Endothelial cell of hepatic sinusoid (primary cell): ENCODE measurements around the gene QRFP.

Source experiments
- in situ Hi-C: cut with HindIII; loops from 2 replicates; pipeline ENCODE4 v1.10.0; 2017; ENCODE audit warnings: low sequenced_read_pairs

Gene QRFP

DNA sequence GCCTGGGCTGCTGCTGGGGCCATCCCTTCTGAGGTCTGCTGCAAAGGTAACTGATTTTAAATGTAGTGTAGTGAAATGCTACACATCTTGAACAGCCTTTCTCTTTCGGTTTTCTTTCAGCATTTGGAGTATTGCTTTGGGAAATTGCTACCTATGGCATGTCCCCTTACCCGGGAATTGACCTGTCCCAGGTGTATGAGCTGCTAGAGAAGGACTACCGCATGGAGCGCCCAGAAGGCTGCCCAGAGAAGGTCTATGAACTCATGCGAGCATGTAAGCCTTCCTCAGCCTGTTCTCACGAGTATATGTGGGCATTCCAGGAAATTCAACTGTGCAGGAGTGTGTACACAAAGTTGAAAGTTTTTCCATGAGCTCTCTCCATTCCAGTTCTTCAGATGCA, 18.3 kb downstream of the QRFP start:
- in situ Hi-C loops = no loop called here

GRCh38 chr9:130877300-130877699, 19.3 kb downstream of the QRFP start:
- in situ Hi-C loops = no loop called here

DNA sequence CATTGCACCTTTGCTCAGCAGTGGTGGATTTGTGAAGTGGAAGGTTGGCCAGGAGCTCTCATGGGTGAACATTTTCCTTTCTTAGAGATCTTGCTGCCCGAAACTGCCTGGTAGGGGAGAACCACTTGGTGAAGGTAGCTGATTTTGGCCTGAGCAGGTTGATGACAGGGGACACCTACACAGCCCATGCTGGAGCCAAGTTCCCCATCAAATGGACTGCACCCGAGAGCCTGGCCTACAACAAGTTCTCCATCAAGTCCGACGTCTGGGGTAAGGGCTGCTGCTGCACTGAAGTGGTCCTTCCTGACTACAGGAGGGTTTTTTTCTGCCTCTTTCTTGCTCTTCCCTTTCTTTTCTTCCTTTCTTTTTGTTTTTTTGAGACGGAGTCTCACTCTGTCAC, 21.8 kb downstream of the QRFP start:
- in situ Hi-C loops = no loop called here

GRCh38 chr9:130873966-130874365, 22.6 kb downstream of the QRFP start:
- in situ Hi-C loops = no loop called here

DNA sequence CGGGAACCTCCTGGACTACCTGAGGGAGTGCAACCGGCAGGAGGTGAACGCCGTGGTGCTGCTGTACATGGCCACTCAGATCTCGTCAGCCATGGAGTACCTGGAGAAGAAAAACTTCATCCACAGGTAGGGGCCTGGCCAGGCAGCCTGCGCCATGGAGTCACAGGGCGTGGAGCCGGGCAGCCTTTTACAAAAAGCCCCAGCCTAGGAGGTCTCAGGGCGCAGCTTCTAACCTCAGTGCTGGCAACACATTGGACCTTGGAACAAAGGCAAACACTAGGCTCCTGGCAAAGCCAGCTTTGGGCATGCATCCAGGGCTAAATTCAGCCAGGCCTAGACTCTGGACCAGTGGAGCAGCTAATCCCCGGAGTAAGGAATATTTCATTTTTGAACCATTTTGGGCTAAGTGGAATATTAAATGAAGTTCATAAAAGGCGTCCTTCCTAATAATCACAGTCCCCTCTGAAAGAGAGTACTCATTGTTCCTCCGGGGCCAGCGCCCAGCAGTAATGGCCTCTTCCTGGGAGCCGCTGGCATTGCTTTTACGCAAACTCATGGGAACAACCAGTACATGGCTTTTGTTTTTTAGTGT, 23.6 kb downstream of the QRFP start:
- in situ Hi-C loops = no loop called here

- in situ Hi-C loops = no loop called here
Observed at GRCh38 chr9:130872508-130872907, 24.1 kb downstream of the QRFP start.

GRCh38 chr9:130872093-130872492, 24.5 kb downstream of the QRFP start:
- in situ Hi-C loops = no loop called here

DNA sequence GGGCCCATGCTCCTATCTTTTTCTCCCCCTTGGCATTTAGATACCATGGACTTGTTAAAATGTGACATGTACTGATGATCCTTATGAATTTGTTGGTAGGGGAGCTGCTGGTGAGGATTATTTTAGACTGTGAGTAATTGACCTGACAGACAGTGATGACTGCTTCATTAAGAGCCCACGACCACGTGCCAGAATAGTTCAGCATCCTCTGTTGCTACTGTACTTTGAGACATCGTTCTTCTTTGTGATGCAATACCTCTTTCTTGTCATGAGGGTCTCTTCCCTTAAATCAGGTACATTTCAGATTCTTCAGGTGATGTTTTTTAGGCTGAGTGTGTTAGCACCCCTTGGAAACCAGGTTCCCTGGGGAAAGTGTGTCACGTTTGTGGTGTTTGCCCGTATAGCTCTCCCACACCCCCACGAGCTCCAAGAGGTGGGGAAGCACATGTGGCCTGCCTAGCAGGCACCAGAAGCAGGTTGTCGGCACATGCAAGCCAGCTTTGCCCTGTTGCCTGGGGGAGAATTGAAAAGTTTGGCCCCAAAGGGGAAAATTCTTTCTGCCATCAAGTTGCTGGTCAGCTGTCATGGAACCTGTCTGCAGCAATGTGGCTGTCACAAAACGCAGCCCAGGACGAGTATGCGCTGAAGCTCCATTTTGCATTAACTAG, 25.1 kb downstream of the QRFP start:
- in situ Hi-C loops = no loop called here

- in situ Hi-C loops = no loop called here
Observed at GRCh38 chr9:130870491-130871381, 25.9 kb downstream of the QRFP start.

DNA sequence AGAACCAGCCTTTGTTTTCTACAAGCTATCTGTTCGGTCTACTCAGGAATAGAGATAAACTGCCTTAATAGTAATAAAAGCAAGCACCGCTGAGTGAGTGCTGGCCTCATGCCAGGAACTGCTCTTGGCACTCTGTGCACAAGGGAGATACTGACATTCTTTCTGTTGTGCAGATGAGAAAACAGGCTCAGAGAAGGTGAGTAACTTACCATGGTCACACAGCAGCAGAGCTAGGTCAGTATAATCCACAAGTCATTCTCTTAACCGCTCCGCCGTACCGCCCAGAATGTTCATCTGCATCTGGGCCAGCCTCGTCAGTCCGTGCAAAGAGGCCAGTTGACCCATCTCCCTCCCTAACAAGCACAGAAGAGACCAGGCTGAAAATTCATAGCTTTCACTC, 27.4 kb downstream of the QRFP start:
- in situ Hi-C loops = no loop called here

DNA sequence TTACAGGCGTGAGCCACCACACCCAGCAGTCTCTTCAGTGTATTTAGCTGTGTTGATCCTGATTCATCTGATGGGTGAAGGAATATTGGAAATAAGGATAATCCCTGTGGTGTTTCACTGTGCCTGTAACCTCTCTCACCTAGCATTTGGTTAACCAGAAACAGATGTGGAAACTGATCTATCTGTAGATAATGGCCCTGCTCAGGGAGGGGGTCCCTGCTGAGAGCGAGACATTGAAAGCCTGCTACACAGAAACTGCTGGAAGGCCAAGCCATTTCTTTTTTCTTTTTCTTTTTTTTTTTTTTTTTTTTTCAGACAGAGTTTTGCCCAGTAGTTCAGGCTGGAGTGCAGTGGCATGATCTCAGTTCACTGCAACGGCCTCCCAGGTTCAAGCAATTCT, 28.4 kb downstream of the QRFP start:
- in situ Hi-C loops = no loop called here

GRCh38 chr9:130867556-130867955, 29.1 kb downstream of the QRFP start:
- in situ Hi-C loops = no loop called here

- in situ Hi-C loops = no loop called here
Observed at GRCh38 chr9:130866474-130866965, 30.1 kb downstream of the QRFP start.

- in situ Hi-C loops = no loop called here
Observed at GRCh38 chr9:130865921-130866320, 30.7 kb downstream of the QRFP start.

DNA sequence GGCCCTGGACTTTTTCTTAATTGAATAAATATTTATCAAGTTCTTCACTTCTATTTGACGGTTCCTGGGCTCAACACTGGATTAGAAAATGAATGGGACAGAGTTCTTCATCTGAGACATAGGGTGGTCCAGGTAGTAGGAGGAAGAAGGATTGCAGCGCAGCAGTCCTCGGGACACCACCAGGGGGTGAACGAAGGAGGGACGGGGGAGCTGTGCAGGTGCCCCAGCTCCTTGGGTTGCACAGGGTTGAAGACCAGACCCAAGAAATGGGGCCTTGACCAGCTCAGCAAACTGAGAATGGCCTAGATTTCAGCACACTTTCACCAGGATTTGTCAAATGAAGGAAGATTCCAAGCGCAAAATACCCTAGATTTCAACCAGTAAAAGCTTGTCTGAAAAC, 32.1 kb downstream of the QRFP start:
- in situ Hi-C loops = loop anchor here (5.0 kb wide), 1 partner anchor 167 kb away; no protein-coding TSS in a partner anchor

DNA sequence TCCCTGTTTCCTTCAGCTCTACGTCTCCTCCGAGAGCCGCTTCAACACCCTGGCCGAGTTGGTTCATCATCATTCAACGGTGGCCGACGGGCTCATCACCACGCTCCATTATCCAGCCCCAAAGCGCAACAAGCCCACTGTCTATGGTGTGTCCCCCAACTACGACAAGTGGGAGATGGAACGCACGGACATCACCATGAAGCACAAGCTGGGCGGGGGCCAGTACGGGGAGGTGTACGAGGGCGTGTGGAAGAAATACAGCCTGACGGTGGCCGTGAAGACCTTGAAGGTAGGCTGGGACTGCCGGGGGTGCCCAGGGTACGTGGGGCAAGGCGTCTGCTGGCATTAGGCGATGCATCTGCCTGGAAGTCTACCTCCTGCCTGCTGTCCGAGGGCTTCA, 33.9 kb downstream of the QRFP start:
- in situ Hi-C loops = loop anchor here (5.0 kb wide), 1 partner anchor 165 kb away; no protein-coding TSS in a partner anchor

- in situ Hi-C loops = loop anchor here (5.0 kb wide), 1 partner anchor 165 kb away; no protein-coding TSS in a partner anchor
Observed at GRCh38 chr9:130862217-130862616, 34.4 kb downstream of the QRFP start.

DNA sequence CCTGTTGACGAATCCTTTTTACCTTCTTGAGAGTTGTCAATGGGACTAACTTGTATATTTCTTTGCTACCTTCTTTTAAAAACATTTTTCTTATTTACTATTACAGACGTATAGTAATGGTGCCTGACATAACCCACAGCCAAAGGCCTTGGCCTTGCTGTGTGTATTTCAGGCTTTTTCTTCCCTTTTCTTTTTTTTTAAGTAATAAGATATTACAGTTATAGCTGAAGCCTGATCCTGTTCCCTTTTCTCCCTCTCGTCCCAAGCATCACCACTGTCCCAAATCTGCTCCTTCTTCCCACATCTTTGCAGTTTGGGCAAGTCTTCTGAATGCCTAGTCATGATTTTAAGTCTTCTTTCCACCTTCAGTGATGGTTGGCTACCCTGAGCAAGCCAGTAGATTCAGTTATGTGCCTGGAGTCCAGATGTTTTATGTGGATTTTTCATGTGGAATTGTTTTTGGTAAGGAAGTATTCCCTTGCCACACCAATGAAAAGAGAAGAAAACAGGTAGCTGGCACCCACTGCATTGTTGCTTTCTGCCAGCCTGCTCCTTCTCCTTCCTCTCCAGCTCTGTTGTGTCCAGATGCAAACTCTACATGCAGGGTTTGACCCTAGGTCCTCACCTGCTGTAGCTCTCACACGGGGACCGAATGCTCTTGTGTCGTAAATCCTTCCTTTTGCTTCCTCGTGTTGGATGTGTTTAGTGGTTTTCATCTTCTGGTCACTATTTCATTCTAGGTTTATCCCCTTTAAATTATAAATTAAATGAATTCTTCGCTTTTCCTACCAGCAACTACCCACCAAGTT, 35.0 kb downstream of the QRFP start:
- in situ Hi-C loops = loop anchor here (5.0 kb wide), 1 partner anchor 164 kb away; no protein-coding TSS in a partner anchor

- in situ Hi-C loops = loop anchor here (5.0 kb wide), 1 partner anchor 163 kb away; no protein-coding TSS in a partner anchor
Observed at GRCh38 chr9:130860458-130861316, 35.9 kb downstream of the QRFP start.
